Measurements from ENCODE around the gene ATAD3C.
"Not testable (repeated sequence)": the region's sequence is repeated elsewhere in the genome, so short reads cannot be mapped to it uniquely, and the experiment has no call there.

Gene ATAD3C

GRCh38 chr1:1425426-1425752, 24.1 kb upstream of the ATAD3C start:
- H3K9me3 Mint-ChIP-seq, result no peaks in the 10 kb centered on the region
- no peaks in the 10 kb centered on the region for H3K36me3 Mint-ChIP-seq
- H3K27me3 Mint-ChIP-seq, result peaks cover 83% of the 10 kb centered on the region
- peaks cover 16% of the 10 kb centered on the region for H3K4me1 Mint-ChIP-seq
- no peak overlapping the region for H3K4me3 Mint-ChIP-seq
- ATAC-seq, result no peak
- H3K27ac Mint-ChIP-seq, result no peak overlapping the region

DNA sequence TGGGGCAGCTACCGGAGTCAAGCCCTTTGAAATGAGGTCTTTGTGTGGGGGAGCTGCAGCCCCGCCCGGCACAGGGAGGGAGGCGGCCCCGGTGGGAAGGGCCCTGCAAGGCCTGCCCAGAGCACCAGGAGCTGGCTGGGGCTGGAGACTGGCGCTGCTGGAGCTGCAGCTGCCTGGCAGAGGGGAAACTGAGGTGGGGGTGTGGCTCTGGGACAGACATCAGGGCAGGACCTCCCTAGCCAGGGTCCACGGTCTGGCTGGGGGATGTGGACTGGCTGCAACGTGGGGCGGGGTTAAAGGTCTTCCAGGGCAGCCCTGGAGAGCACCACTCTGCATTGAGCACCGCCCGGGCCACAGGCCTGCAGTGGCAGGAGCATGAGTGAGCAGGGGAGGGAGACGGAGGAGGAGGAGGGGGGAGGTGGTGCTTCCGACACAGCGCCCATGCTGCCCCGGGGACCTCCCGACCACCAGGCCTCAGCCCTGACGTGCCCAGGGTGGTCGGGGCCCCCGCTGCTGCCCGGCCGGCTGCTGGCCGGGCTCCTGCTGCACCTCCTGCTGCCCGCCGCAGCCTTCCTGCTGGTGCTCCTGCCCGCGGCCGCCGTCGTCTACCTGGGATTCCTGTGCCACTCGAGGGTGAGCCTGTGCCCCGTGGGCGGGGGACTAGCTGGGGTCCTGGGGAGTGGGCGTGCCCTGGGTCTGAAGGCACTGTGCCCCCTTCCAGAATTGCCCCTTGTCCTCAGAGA, 23.6 kb upstream of the ATAD3C start:
- Mint-ChIP-seq H3K4me1 (peaks cover 12% of the 10 kb centered on the region), H3K27ac (no peak overlapping the region), H3K27me3 (peaks cover 83% of the 10 kb centered on the region), H3K4me3 (no peak overlapping the region), H3K9me3 (no peaks in the 10 kb centered on the region), H3K36me3 (no peaks in the 10 kb centered on the region)
- no peak for ATAC-seq

GRCh38 chr1:1426496-1427105, 22.9 kb upstream of the ATAD3C start:
- no peak overlapping the region for H3K4me3 Mint-ChIP-seq
- H3K4me1 Mint-ChIP-seq, result peaks cover 11% of the 10 kb centered on the region
- H3K36me3 Mint-ChIP-seq, result no peaks in the 10 kb centered on the region
- H3K27me3 Mint-ChIP-seq, result peaks cover 83% of the 10 kb centered on the region
- H3K9me3 Mint-ChIP-seq, result no peaks in the 10 kb centered on the region
- H3K27ac Mint-ChIP-seq, result no peak overlapping the region
- ATAC-seq, result no peak

DNA sequence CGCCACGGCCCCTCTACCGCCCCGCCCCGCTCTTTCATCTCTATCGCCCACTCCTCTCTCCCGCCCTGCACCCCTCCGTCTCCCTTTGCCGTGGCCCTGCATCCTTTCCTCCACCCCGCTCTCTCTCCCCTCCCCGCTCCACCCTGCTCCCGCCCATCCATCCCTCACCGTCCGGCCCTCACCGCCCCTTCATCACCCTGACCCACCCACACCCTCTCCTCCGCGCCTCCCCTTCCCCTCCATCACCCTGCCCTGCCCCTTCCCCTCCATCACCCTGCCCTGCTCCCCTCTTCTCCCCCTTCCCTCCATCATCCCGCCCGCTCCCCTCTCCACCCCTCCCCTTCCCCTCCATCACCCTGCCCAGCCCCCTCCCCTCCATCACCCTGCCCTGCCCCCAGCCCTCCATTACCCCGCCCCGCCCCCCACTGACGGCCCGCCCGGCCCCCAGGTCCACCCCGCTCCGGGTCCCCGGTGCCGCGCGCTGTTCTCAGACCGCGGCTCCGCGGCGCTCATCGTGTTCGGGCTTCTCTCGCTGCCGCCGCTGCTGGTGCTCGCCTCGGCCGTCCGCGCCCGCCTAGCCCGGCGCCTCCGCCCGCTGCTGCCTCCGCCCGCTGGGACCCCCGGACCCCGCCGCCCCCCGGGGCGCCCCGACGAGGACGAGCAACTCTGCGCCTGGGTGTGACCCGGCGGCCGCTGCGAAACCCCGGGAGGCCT, 22.2 kb upstream of the ATAD3C start:
- peaks cover 84% of the 10 kb centered on the region for H3K27me3 Mint-ChIP-seq

GRCh38 chr1:1427820-1428148, 21.7 kb upstream of the ATAD3C start:
- no peaks in the 10 kb centered on the region for H3K36me3 Mint-ChIP-seq
- ATAC-seq, result no peak
- no peaks in the 10 kb centered on the region for H3K9me3 Mint-ChIP-seq
- H3K4me3 Mint-ChIP-seq, result no peak overlapping the region
- peaks cover 9% of the 10 kb centered on the region for H3K4me1 Mint-ChIP-seq
- no peak overlapping the region for H3K27ac Mint-ChIP-seq
- H3K27me3 Mint-ChIP-seq, result peaks cover 84% of the 10 kb centered on the region

More for the DNA sequence above, 22.2 kb upstream of the ATAD3C start:
- Mint-ChIP-seq H3K36me3 (no peaks in the 10 kb centered on the region), H3K27ac (no peak overlapping the region), H3K9me3 (no peaks in the 10 kb centered on the region), H3K4me1 (peaks cover 11% of the 10 kb centered on the region), H3K4me3 (no peak overlapping the region)
- ATAC-seq, result peak; percentile 89

DNA sequence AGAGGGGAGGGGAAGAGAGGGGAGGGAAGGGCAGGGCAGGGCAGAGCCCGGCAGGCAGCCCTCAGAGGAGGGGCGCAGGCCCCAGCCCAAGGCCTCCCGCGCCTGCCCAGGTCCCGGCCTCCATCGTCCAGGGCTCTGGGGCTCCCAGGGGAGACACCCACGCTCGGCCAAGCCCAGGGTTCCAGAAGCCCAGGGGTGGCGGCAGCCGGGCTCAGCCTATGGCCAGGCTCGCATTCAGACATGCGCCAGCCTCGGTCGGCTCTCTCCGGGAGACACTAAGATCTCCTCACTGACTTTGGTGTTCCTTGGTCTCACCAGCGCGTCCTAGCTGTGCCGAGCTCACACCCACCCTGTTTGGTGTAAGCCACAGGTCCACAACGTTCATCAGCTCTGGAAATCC, 21.3 kb upstream of the ATAD3C start:
- Mint-ChIP-seq H3K9me3 (no peaks in the 10 kb centered on the region), H3K4me1 (peaks cover 5% of the 10 kb centered on the region), H3K27ac (no peak overlapping the region), H3K27me3 (peaks cover 84% of the 10 kb centered on the region), H3K36me3 (no peaks in the 10 kb centered on the region), H3K4me3 (no peak overlapping the region)
- no peak for ATAC-seq

DNA sequence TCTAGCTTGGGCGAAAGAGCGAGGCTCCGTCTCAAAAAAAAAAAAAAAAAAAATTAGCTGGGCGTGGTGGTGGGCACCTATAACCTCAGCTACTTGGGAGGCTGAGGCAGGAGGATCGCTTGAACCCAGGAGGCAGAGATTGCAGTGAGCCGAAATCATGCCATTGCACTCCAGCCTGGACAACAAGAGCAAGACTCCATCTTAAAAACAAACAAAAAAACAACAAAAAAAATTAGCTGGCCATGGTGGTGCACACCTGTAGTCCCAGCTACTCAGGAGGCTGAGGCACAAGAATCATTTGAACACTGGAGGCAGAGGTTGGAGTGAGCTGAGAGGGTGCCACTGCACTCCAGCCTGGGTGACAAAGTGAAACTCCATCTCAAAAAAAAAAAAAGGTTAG, 20.5 kb upstream of the ATAD3C start:
- not testable (repeated sequence) for ATAC-seq, H3K27ac Mint-ChIP-seq, H3K36me3 Mint-ChIP-seq, H3K4me1 Mint-ChIP-seq, H3K9me3 Mint-ChIP-seq, H3K4me3 Mint-ChIP-seq
- peaks cover 88% of the 10 kb centered on the region for H3K27me3 Mint-ChIP-seq

GRCh38 chr1:1429671-1430073, 19.8 kb upstream of the ATAD3C start:
- Mint-ChIP-seq H3K27me3 (peaks cover 89% of the 10 kb centered on the region), H3K27ac (no peak overlapping the region), H3K9me3 (no peaks in the 10 kb centered on the region), H3K4me1 (peaks cover 13% of the 10 kb centered on the region), H3K36me3 (no peaks in the 10 kb centered on the region), H3K4me3 (no peak overlapping the region)
- no peak for ATAC-seq

GRCh38 chr1:1430114-1430982, 19.1 kb upstream of the ATAD3C start:
- H3K27ac Mint-ChIP-seq, result no peak overlapping the region
- H3K9me3 Mint-ChIP-seq, result no peaks in the 10 kb centered on the region
- peaks cover 89% of the 10 kb centered on the region for H3K27me3 Mint-ChIP-seq

DNA sequence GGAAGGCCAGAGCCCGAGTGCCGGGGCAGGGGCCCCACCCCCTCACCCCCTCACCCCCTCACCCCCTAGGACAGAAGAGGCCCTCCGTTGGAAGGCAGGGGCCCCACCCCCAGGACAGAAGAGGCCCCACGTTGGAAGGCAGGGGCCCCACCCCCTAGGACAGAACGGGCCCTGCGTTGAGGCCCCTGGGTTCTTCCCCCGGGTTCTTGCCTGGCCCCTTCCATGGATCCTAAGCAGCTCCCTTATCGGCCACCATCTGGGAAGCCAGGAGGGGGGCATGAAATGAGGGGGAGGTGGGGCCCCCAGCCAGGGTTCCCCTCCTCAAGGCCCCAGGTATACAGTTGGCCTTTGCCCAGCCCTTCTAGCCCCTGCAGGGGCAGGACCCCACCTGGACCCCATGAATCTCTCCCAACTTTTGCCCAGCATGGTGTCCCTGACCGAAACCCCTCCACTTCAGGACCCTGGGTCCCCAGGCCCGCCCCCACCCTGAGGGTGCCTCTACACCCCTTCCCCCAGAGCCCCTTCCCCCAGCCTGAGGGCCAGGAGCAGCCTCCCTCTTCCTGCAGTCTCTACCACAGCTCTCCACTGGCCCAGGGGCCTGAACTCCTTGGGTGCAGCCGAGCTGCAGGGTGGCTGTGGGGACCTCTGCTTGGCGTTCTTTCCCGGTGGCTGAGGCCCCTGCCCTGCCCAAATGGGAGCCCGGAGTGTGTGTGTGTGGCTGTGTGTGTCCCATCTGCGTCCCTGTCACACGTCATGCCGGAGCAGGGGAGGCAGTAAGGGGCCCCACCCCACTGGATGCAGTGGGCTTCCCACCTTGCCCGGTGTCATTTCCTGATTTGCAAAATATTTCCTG, 18.3 kb upstream of the ATAD3C start:
- Mint-ChIP-seq H3K36me3 (no peaks in the 10 kb centered on the region), H3K27ac (no peak overlapping the region), H3K4me1 (peaks cover 20% of the 10 kb centered on the region), H3K4me3 (no peak overlapping the region), H3K9me3 (no peaks in the 10 kb centered on the region), H3K27me3 (peaks cover 83% of the 10 kb centered on the region)
- no peak for ATAC-seq

More at GRCh38 chr1:1430114-1430982, 19.1 kb upstream of the ATAD3C start:
- Mint-ChIP-seq H3K4me1 (peaks cover 19% of the 10 kb centered on the region), H3K4me3 (no peak overlapping the region), H3K36me3 (no peaks in the 10 kb centered on the region)
- ATAC-seq, result no peak

DNA sequence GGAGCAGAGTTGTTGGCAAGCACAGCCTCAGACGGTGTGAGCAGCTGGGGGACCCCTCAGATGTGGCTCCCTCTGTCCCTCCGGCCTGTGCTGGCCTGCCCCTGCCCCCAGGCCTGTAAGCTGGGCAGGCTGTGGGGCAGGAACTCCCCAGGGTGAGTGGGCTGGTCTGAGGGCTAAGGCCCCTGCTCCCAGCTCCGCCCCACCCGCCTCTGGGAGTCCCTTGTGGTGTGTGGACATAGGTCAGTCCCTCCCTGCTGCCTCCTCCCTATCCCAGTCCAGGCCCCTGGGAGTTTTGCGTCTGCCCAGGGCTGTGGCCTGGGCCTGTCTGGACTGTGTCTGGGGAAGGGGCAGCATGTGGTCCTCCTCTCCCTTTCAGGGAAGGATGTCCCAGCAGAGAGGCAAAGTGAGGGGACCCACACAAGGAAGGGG, 17.6 kb upstream of the ATAD3C start:
- Mint-ChIP-seq H3K4me1 (peaks cover 20% of the 10 kb centered on the region), H3K9me3 (no peaks in the 10 kb centered on the region), H3K36me3 (no peaks in the 10 kb centered on the region), H3K27ac (no peak overlapping the region), H3K27me3 (peaks cover 83% of the 10 kb centered on the region), H3K4me3 (no peak overlapping the region)
- no peak for ATAC-seq

GRCh38 chr1:1432274-1432950, 17.1 kb upstream of the ATAD3C start:
- no peaks in the 10 kb centered on the region for H3K36me3 Mint-ChIP-seq
- no peak for ATAC-seq
- H3K4me3 Mint-ChIP-seq, result no peak overlapping the region
- H3K27me3 Mint-ChIP-seq, result peaks cover 81% of the 10 kb centered on the region
- no peak overlapping the region for H3K27ac Mint-ChIP-seq
- no peaks in the 10 kb centered on the region for H3K9me3 Mint-ChIP-seq
- H3K4me1 Mint-ChIP-seq, result peaks cover 20% of the 10 kb centered on the region

DNA sequence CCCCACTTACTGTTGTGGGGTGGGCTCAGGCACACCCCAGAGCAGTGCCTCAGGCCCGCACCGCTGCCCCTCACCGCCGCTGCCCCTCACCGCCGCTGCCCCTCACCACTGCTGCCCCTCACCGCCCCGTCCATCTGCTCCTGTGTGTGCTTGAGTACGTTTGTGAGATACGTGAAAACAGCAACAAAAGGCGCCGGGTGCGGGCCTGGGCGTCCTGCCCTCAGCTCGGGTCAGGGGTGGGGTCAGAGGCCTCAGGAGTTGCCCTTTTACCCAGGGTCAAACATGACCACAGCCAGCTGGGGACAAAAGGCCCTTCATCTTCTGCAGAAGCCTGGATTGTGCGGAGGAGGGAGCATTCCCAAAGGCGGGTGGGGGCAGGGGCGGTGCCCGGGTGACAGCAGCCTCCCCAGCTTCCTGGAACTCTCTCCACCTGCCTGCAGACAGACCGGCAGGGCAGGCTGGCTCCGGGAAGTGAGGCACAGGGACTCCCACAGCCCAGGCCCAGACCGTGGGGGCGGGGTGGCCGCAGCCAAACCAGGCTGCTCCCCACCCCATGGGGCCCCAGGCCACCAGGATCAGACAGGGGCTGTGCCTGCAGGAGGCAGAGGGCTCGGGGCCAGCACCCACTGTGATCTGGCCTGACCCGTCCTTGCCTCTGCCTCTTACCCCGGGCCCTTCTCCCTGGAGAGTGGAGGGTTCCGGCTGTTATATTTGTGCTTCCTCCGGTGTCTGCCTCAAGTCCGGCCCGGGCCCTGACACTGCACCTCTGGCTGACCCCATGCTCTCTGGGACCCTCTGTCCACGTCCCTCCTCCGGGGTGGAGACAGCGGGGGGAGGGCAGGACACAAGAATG, 16.3 kb upstream of the ATAD3C start:
- Mint-ChIP-seq H3K9me3 (no peaks in the 10 kb centered on the region), H3K4me1 (peaks cover 20% of the 10 kb centered on the region), H3K36me3 (no peaks in the 10 kb centered on the region), H3K27me3 (peaks cover 85% of the 10 kb centered on the region), H3K27ac (no peak overlapping the region), H3K4me3 (no peak overlapping the region)
- ATAC-seq, result peak; percentile 4
